ENCODE data around the gene PLK5.
"Not testable (repeated sequence)": the region's sequence is repeated elsewhere in the genome, so short reads cannot be mapped to it uniquely, and the experiment has no call there.

The PLK5 gene

GRCh38 chr19:1491114-1491848 lies 32.6 kb upstream of the PLK5 start, which contains the start of gene REEP6:
TSS of gene REEP6 (plus strand) at chr19:1491181. CDS start at chr19:1491270, 89 bp downstream.
- no peak for DNase-seq

- DNase-seq = no peak
These were observed 32.1 kb upstream of the PLK5 start for GRCh38 chr19:1491849-1492170.

GRCh38 chr19:1492474-1493006 lies 31.3 kb upstream of the PLK5 start:
- DNase-seq = no peak

- DNase-seq = no peak
These were observed 29.6 kb upstream of the PLK5 start for GRCh38 chr19:1494115-1494815.

GRCh38 chr19:1495051-1495798 lies 28.7 kb upstream of the PLK5 start:
- no peak for DNase-seq

GRCh38 chr19:1495799-1496713 lies 27.8 kb upstream of the PLK5 start:
- DNase-seq = no peak

GRCh38 chr19:1496714-1497577 lies 26.9 kb upstream of the PLK5 start:
- DNase-seq = no peak

GRCh38 chr19:1497578-1498235 lies 26.2 kb upstream of the PLK5 start:
- no peak for DNase-seq

GRCh38 chr19:1499231-1499630 lies 24.6 kb upstream of the PLK5 start:
- not testable (repeated sequence) for DNase-seq

- no peak for DNase-seq
These were observed 22.7 kb upstream of the PLK5 start for GRCh38 chr19:1501200-1501595.

GRCh38 chr19:1502433-1503088 lies 21.3 kb upstream of the PLK5 start:
- no peak for DNase-seq

GRCh38 chr19:1503089-1503924 lies 20.6 kb upstream of the PLK5 start:
- DNase-seq = peak; percentile 67

GRCh38 chr19:1503925-1504773 lies 19.7 kb upstream of the PLK5 start:
- no peak for DNase-seq

GRCh38 chr19:1505012-1505411 lies 18.9 kb upstream of the PLK5 start:
- DNase-seq = no peak

- no peak for DNase-seq
These were observed 17.6 kb upstream of the PLK5 start for GRCh38 chr19:1505991-1506881.

GRCh38 chr19:1507192-1507660 lies 16.7 kb upstream of the PLK5 start:
- DNase-seq = no peak
